GM12878 (cell line): ENCODE data around the gene FOXL1. TPM values are rescaled to one million over a fixed set of nuclear protein-coding genes. Genes with fewer than 3 reads are reported as not detected.
A peak's percentile ranks its signal among the peaks of the same experiment; 100 is the strongest.

Source experiments
- ATAC-seq: fragments of 200-7000 bp; cut with Tn5 transposase; 3 replicates; pipeline ENCODE4 v1.9.1; 2020; ENCODE audit warnings: mild to moderate bottlenecking, moderate library complexity
- BruUV-seq: library from RNA; stranded (reverse); fragments of 400-500 nt; replicated peaks from 2 replicates; lab custom pipeline; 2021; lab: Mats Ljungman, UMichigan
- CTCF ChIA-PET: fragments of 300-600 bp; sonication (Branson Sonifier 250); formaldehyde crosslinking; extraction: SDS; loops from one replicate; lab custom pipeline; 2021; ENCODE audit warnings: inconsistent platforms; lab: Yijun Ruan, JAX
- POLR2A ChIA-PET: fragments of 350-600 bp; formaldehyde crosslinking; extraction: SDS; loops from one replicate; lab custom pipeline; 2021; ENCODE audit warnings: inconsistent platforms; lab: Charles Lee
- RAD21 ChIA-PET: fragments of 300-600 bp; sonication (Branson Sonifier 250); formaldehyde crosslinking; loops from one replicate; lab custom pipeline; 2023; ENCODE audit warnings: antibody characterized with exemption; ENCODE audit not compliant: unreplicated experiment; lab: Charles Lee
- SMC1A ChIA-PET: fragments of 300-600 bp; sonication (Branson Sonifier 250); formaldehyde crosslinking; loops from one replicate; lab custom pipeline; 2023; ENCODE audit not compliant: unreplicated experiment, uncharacterized antibody; lab: Charles Lee
- DNase-seq: peaks from one replicate; pipeline ENCODE4 v3.0.0-alpha.2; 2011; ENCODE audit warnings: low read depth, low spot score
- FAIRE-seq: peaks from 3 replicates; lab custom pipeline; 2011; peaks lifted over from hg19 to GRCh38; lab: Jason Lieb, UNC
- H2AFZ ChIP-seq: 2 replicates; pipeline ENCODE4 v1.6.0; 2011; ENCODE audit warnings: low read depth, low read length, control low read depth; ENCODE audit not compliant: control insufficient read depth
- H3K27ac ChIP-seq: 2 replicates; pipeline ENCODE4 v1.5.1; 2011; ENCODE audit warnings: control low read depth; ENCODE audit not compliant: control insufficient read depth, insufficient read depth
- H3K27me3 ChIP-seq, 2 experiments: replicated peaks in 1 of 2; 2 replicates each; pipeline versions ENCODE4 v1.6.0 to v1.6.1; 2011; ENCODE audit warnings: low read length in 1 of 2; ENCODE audit not compliant: control insufficient read depth in 2 of 2, insufficient read depth in 2 of 2
- H3K36me3 ChIP-seq, 2 experiments: 2 replicates each; pipeline ENCODE4 v1.5.1; 2011; ENCODE audit warnings: low read length in 1 of 2; ENCODE audit not compliant: control insufficient read depth in 2 of 2, insufficient read depth in 2 of 2
- H3K4me1 ChIP-seq: 2 replicates; pipeline ENCODE4 v1.6.1; 2011; ENCODE audit warnings: mild to moderate bottlenecking, low read length, moderate library complexity, mixed read lengths; ENCODE audit not compliant: control insufficient read depth, insufficient read depth
- H3K4me2 ChIP-seq: 2 replicates; pipeline ENCODE4 v1.6.0; 2011; ENCODE audit warnings: control low read depth; ENCODE audit not compliant: control insufficient read depth, insufficient read depth
- H3K4me3 ChIP-seq: fragments of 200-600 bp; sonication (generic); 2 replicates; pipeline ENCODE4 v1.5.1; 2016
- H3K79me2 ChIP-seq: 2 replicates; pipeline ENCODE4 v1.6.0; 2011; ENCODE audit warnings: low read length; ENCODE audit not compliant: control insufficient read depth, insufficient read depth
- H3K9ac ChIP-seq: 2 replicates; pipeline ENCODE4 v1.8.0; 2011; ENCODE audit warnings: low read length, control low read depth, mixed read lengths; ENCODE audit not compliant: control insufficient read depth, insufficient read depth
- H3K9me3 ChIP-seq: replicated peaks from 3 replicates; pipeline ENCODE4 v1.5.1; 2011; ENCODE audit warnings: mild to moderate bottlenecking, low read length; ENCODE audit not compliant: control insufficient read depth, insufficient read depth
- H4K20me1 ChIP-seq: 2 replicates; pipeline ENCODE4 v1.6.0; 2011; ENCODE audit not compliant: control insufficient read depth, insufficient read depth
- HDAC6 ChIP-seq: fragments of 200-600 bp; sonication (generic); IDR thresholded peaks from one replicate; pipeline ENCODE4 v1.8.0; 2017; ENCODE audit warnings: antibody characterized with exemption; ENCODE audit not compliant: unreplicated experiment
- NFYB ChIP-seq: IDR thresholded peaks from 2 replicates; pipeline ENCODE4 v1.6.1; 2011; ENCODE audit warnings: low read depth, mild to moderate bottlenecking, low read length, improper control_type of control experiment, moderate library complexity; ENCODE audit not compliant: insufficient read depth
- PAX5 ChIP-seq: IDR thresholded peaks from 2 replicates; pipeline ENCODE4 v1.6.1; 2011; ENCODE audit warnings: low read depth, low read length, borderline replicate concordance
- RAD51 ChIP-seq: fragments of 450-650 bp; IDR thresholded peaks from 2 replicates; pipeline ENCODE4 v1.6.1; 2016; ENCODE audit warnings: moderate library complexity, mild to moderate bottlenecking, inconsistent platforms
- SMAD1 ChIP-seq: fragments of 450-650 bp; IDR thresholded peaks from 2 replicates; pipeline ENCODE4 v1.6.1; 2018; ENCODE audit warnings: mild to moderate bottlenecking, low read depth; ENCODE audit not compliant: partially characterized antibody
- TAF1 ChIP-seq: IDR thresholded peaks from 2 replicates; pipeline ENCODE4 v1.6.1; 2011; ENCODE audit warnings: mild to moderate bottlenecking, low read depth, low read length, borderline replicate concordance
- ZNF274 ChIP-seq: IDR thresholded peaks from one replicate; pipeline ENCODE4 v1.8.0; 2011; ENCODE audit not compliant: insufficient read length, insufficient read depth
- ZSCAN29 ChIP-seq: fragments of 450-650 bp; IDR thresholded peaks from 2 replicates; pipeline ENCODE4 v1.6.1; 2017; ENCODE audit warnings: mild to moderate bottlenecking, moderate library complexity
- WGBS: methylation state at CpG from one replicate; pipeline ENCODE4 v1.1.6; 2016; ENCODE audit warnings: low lambda C conversion rate; ENCODE audit not compliant: insufficient replicate concordance, insufficient coverage; ENCODE audit errors: missing lambda C conversion rate; 5-methylcytosine and 5-hydroxymethylcytosine counted together
- in situ Hi-C: fragments of 300-500 bp; cut with MboI; formaldehyde crosslinking; loops from 9 replicates; pipeline ENCODE4 v1.14.3; 2018; ENCODE audit warnings: mixed read lengths
- intact Hi-C: fragments of 100-400 bp; cut with micrococcal nuclease; formaldehyde crosslinking; loops from one replicate; pipeline ENCODE4 v1.14.2; 2022; ENCODE audit not compliant: unreplicated experiment
- polyA plus RNA-seq, 11 experiments: library from polyadenylated mRNA; depleted of rRNA in 4 of 11; unstranded in 6 of 11; stranded (reverse) in 5 of 11; fragments of >200 nt; fragmentation: Nextera tagmentation in 4 of 11; fragmentation: Illumina TruSeq in 1 of 11; extraction: Ambion mirVana in 4 of 11; extraction: Trizol in 1 of 11; gene quantifications; 1 replicate in 1 of 11; 2 replicates in 10 of 11; pipeline versions ENCODE4 v1.2.1 to v1.2.3, GENCODE V29; 2011 to 2016; ENCODE audit warnings: inconsistent platforms in 2 of 11, missing spikeins in 2 of 11, low read depth in 1 of 11
- total RNA-seq, 4 experiments: library from RNA; depleted of rRNA in 3 of 4; stranded (reverse); fragments of >200 nt in 3 of 4; fragmentation: Illumina TruSeq in 1 of 4; extraction: Trizol in 1 of 4; gene quantifications; 2 replicates each; pipeline versions ENCODE4 v1.2.1 to v1.2.3, GENCODE V29; 2013 to 2021
- TF ChIP-seq, protein P1 (sequence below): IDR thresholded peaks from 2 replicates; pipeline ENCODE4 v1.6.1; 2011; ENCODE audit warnings: borderline replicate concordance, low read depth, mild to moderate bottlenecking, moderate library complexity, mixed read lengths, low read length; ENCODE audit not compliant: insufficient read depth; ENCODE audit errors: extremely low read length
- TF ChIP-seq, protein P2 (sequence below): fragments of 450-650 bp; IDR thresholded peaks from 2 replicates; pipeline ENCODE4 v1.6.1; 2017; ENCODE audit warnings: mild to moderate bottlenecking, moderate library complexity

The FOXL1 gene
- total and polyA plus RNA-seq, 10 of the 15 experiments (the other 5 are each of a cell fraction or from before 2014, with no cell fraction given), result 0.05 TPM; not detected in 9

DNA sequence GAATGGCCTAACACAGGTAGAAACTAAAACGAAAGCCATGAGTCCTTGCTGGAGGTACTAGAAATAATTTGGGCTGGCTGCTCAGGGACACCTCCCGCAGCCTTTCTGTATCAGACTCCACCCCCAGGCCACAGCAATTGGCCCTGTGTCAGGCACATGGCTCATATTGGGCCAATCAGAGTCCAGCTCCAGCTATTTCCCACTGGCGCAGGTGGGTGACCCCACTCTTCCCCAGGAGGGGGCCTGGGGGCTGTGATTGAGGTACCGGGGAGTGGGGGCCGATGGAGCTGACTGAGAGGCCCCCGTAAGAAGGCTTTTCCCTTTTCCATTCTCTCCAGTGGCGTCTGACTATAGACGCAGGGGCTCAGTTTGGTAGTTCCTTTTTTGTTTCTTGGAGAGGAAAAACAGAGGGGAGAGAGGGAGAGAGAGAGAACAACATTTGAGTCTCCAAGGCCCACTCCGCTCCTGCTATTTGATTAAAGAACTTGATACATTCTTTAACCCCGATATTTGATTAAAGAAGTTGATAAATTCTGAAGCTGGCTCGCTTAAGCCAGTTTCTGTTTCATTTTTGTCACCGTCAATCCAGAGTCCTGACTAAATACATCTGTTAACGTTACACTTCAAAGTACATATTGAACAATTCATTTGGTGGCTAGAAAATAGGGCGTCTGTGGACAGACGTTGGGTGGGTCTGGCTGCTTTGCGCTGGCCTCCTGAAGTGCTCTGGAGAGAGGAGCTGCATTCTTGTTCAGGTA lies 26.3 kb downstream of the FOXL1 start:
- ChIA-PET CTCF (interaction anchor here (0.6 to 1.0 kb wide), 3 partner anchors 40 to 458 kb away, joined by 3 to 4 read pairs (median 3); no protein-coding TSS in a partner anchor), POLR2A (interaction anchor here (0.6 to 0.7 kb wide), 2 partner anchors 293 to 498 kb away, joined by 3 to 8 read pairs; no protein-coding TSS in a partner anchor), SMC1A (interaction anchor here (1.2 kb wide), 1 partner anchor 60 kb away, joined by 3 read pairs; no protein-coding TSS in a partner anchor), RAD21 (interaction anchor here (1.0 kb wide), 1 partner anchor 11 kb away, joined by 3 read pairs; no protein-coding TSS in a partner anchor)
- H3K9ac ChIP-seq, result no peak overlapping the region
- in situ Hi-C loops (no loop called here), intact Hi-C loops (no loop called here)
- H3K27ac ChIP-seq, result no peak overlapping the region
- H3K27me3 ChIP-seq, result no peaks in the 10 kb centered on the region
- WGBS, result 11% methylated on average over 16 of the region's 16 CpGs
- H3K79me2 ChIP-seq, result no peaks in the 10 kb centered on the region
- H2AFZ ChIP-seq, result peak overlapping the region; percentile 52; the same call in 1 of the 2 replicates
- H3K9me3 ChIP-seq, result no peaks in the 10 kb centered on the region; the same call in 2 of the 3 replicates
- peak overlapping the region; percentile 21; the same call in 1 of the 2 replicates for H3K4me2 ChIP-seq
- DNase-seq (no peak), ATAC-seq (peak; percentile 74), FAIRE-seq (no peak)
- no peaks in the 10 kb centered on the region for H3K4me1 ChIP-seq
- H4K20me1 ChIP-seq, result no peaks in the 10 kb centered on the region
- H3K4me3 ChIP-seq, result peak overlapping the region; percentile 48; the same call in 1 of the 2 replicates
- BruUV-seq, result no TSS peak
- no peaks in the 10 kb centered on the region for H3K36me3 ChIP-seq
- TF ChIP-seq RAD51, result peak; percentile 34; the same call in 1 of the 2 replicates
- TF ChIP-seq HDAC6, result no peak
- no peak for TF ChIP-seq PAX5
- TF ChIP-seq, protein P1, sequence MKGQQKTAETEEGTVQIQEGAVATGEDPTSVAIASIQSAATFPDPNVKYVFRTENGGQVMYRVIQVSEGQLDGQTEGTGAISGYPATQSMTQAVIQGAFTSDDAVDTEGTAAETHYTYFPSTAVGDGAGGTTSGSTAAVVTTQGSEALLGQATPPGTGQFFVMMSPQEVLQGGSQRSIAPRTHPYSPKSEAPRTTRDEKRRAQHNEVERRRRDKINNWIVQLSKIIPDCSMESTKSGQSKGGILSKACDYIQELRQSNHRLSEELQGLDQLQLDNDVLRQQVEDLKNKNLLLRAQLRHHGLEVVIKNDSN, result peak; percentile 76
- peak; percentile 55; the same call in 1 of the 2 replicates for TF ChIP-seq NFYB
- no peak for TF ChIP-seq ZNF274
- no peak for TF ChIP-seq ZSCAN29
- TF ChIP-seq SMAD1, result no peak
- no peak for TF ChIP-seq TAF1
- TF ChIP-seq, protein P2, sequence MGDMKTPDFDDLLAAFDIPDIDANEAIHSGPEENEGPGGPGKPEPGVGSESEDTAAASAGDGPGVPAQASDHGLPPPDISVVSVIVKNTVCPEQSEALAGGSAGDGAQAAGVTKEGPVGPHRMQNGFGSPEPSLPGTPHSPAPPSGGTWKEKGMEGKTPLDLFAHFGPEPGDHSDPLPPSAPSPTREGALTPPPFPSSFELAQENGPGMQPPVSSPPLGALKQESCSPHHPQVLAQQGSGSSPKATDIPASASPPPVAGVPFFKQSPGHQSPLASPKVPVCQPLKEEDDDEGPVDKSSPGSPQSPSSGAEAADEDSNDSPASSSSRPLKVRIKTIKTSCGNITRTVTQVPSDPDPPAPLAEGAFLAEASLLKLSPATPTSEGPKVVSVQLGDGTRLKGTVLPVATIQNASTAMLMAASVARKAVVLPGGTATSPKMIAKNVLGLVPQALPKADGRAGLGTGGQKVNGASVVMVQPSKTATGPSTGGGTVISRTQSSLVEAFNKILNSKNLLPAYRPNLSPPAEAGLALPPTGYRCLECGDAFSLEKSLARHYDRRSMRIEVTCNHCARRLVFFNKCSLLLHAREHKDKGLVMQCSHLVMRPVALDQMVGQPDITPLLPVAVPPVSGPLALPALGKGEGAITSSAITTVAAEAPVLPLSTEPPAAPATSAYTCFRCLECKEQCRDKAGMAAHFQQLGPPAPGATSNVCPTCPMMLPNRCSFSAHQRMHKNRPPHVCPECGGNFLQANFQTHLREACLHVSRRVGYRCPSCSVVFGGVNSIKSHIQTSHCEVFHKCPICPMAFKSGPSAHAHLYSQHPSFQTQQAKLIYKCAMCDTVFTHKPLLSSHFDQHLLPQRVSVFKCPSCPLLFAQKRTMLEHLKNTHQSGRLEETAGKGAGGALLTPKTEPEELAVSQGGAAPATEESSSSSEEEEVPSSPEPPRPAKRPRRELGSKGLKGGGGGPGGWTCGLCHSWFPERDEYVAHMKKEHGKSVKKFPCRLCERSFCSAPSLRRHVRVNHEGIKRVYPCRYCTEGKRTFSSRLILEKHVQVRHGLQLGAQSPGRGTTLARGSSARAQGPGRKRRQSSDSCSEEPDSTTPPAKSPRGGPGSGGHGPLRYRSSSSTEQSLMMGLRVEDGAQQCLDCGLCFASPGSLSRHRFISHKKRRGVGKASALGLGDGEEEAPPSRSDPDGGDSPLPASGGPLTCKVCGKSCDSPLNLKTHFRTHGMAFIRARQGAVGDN, result no peak
